Measurements from ENCODE around the gene SEC16A. TPM values are rescaled to one million over a fixed set of nuclear protein-coding genes. Genes with fewer than 3 reads are reported as not detected.

Gene SEC16A
- total RNA-seq, 4 donors from 2014 or later: 47.7 to 73.8 (median 62.5) TPM

GRCh38 chr9:136443087-136443486 lies 39.8 kb downstream of the SEC16A start:
- Histone ChIP-seq H3K9me3 (no peaks in the 10 kb centered on the region), H3K4me1 (peaks cover 7 to 9% of the 10 kb centered on the region in 2 donors), H3K4me3 (replicated peaks in 1 of 3) (no peak overlapping the region), H3K36me3 (peaks cover 32 to 57% of the 10 kb centered on the region in 2 donors), H3K27ac (no peak overlapping the region), H3K27me3 (no peaks in the 10 kb centered on the region)
- 95 to 97% methylated on average over 15 of the region's 15 CpGs for WGBS, 2 donors
- intact Hi-C loops (cut with DNase I): no loop called here
- no peak for TF ChIP-seq POLR2A (IDR thresholded peaks at IDR 0.05)
- TF ChIP-seq CTCF (IDR thresholded peaks at IDR 0.05): no peak
- no peak for DNase-seq

DNA sequence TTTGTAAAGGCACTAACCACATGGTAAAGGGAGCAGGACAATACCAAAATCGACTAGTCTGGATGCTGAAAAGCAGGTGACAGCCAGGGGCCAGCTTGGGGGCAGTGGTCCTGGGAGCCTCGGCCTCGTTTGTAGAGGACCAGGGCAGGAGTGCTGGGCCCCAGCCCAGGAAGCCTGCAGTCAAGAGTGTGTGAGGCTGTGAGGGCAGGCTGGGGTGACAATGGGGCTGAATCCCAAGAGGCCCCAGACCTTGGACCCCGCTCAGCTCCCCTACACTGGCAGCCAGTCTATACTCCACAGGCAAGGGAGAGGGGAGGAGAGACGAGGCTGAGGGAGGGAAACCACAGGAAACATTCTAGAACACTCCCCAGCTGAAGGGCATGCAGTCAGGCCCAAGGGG lies 40.6 kb downstream of the SEC16A start:
- peaks cover 24 to 48% of the 10 kb centered on the region in 2 donors for H3K36me3 ChIP-seq
- 86 to 95% methylated on average over 5 of the region's 5 CpGs for WGBS, 2 donors
- no peak for DNase-seq
- H3K27me3 ChIP-seq: no peaks in the 10 kb centered on the region
- no peak overlapping the region for H3K27ac ChIP-seq
- H3K4me1 ChIP-seq: peaks cover 16 to 17% of the 10 kb centered on the region in 2 donors
- no peaks in the 10 kb centered on the region for H3K9me3 ChIP-seq
- H3K4me3 ChIP-seq (replicated peaks in 1 of 3): no peak overlapping the region
- intact Hi-C loops (cut with DNase I): no loop called here
- TF ChIP-seq CTCF (IDR thresholded peaks at IDR 0.05) (no peak), POLR2A (IDR thresholded peaks at IDR 0.05) (no peak)

GRCh38 chr9:136441681-136442245 lies 41.1 kb downstream of the SEC16A start:
- DNase-seq: no peak
- H3K36me3 ChIP-seq: peaks cover 19 to 43% of the 10 kb centered on the region in 2 donors
- no peaks in the 10 kb centered on the region for H3K27me3 ChIP-seq
- TF ChIP-seq CTCF (IDR thresholded peaks at IDR 0.05) (no peak), POLR2A (IDR thresholded peaks at IDR 0.05) (no peak)
- H3K4me1 ChIP-seq: peaks cover 17 to 21% of the 10 kb centered on the region in 2 donors
- no peak overlapping the region for H3K4me3 ChIP-seq (replicated peaks in 1 of 3)
- WGBS, 2 donors: 89 to 91% methylated on average over 13 to 14 of the region's 17 CpGs
- no peak overlapping the region for H3K27ac ChIP-seq
- no peaks in the 10 kb centered on the region for H3K9me3 ChIP-seq
- intact Hi-C loops (cut with DNase I): no loop called here

DNA sequence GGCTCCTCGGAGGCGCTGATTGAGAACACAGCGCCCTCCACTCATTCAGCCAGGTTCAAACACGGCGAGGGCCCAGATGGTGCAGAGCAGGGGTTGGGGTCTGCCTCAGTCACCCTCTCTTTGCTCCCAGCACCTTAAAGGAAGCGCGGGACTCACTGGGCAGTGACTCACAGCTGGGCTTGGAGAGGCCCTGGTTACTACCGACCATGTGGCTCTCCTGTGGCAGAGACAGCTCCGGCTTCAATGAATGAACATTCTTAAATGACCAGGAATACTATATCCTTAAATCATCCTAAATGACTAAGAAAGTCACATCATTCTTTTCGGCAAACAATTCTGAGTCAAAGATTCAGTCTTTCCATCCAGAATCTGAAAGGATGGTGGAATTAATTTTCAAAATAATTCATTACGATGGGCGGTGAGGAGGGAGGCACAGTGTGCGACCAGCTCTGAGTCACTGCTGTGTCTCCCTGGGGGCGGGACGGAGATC lies 41.6 kb downstream of the SEC16A start:
- no peak overlapping the region for H3K4me3 ChIP-seq (replicated peaks in 1 of 3)
- H3K9me3 ChIP-seq: no peaks in the 10 kb centered on the region
- no peak overlapping the region for H3K27ac ChIP-seq
- peaks cover 17 to 25% of the 10 kb centered on the region in 2 donors for H3K4me1 ChIP-seq
- H3K36me3 ChIP-seq: peaks cover 15 to 39% of the 10 kb centered on the region in 2 donors
- no peaks in the 10 kb centered on the region for H3K27me3 ChIP-seq
- DNase-seq: no peak
- 92 to 94% methylated on average over 15 of the region's 15 CpGs for WGBS, 2 donors
- intact Hi-C loops (cut with DNase I): no loop called here
- TF ChIP-seq CTCF (IDR thresholded peaks at IDR 0.05): no peak
- no peak for TF ChIP-seq POLR2A (IDR thresholded peaks at IDR 0.05)

Measured in thyroid gland (tissue), 4 donors.